Stimulated activated CD8-positive, alpha-beta memory T cell treated with anti-CD3 and anti-CD28 coated beads, Interleukin-7, amount 100 ng/mL, for 48 hours (primary cell): ENCODE data around the gene EFNA1.

ENCODE experiments used
- DNase-seq, 2 donors: peaks; one replicate each; pipeline ENCODE4 v3.0.0-alpha.2; 2020; ENCODE audit warnings: low read depth in 1 of 2; ENCODE audit errors: extremely low read depth in 1 of 2

The EFNA1 gene

DNA sequence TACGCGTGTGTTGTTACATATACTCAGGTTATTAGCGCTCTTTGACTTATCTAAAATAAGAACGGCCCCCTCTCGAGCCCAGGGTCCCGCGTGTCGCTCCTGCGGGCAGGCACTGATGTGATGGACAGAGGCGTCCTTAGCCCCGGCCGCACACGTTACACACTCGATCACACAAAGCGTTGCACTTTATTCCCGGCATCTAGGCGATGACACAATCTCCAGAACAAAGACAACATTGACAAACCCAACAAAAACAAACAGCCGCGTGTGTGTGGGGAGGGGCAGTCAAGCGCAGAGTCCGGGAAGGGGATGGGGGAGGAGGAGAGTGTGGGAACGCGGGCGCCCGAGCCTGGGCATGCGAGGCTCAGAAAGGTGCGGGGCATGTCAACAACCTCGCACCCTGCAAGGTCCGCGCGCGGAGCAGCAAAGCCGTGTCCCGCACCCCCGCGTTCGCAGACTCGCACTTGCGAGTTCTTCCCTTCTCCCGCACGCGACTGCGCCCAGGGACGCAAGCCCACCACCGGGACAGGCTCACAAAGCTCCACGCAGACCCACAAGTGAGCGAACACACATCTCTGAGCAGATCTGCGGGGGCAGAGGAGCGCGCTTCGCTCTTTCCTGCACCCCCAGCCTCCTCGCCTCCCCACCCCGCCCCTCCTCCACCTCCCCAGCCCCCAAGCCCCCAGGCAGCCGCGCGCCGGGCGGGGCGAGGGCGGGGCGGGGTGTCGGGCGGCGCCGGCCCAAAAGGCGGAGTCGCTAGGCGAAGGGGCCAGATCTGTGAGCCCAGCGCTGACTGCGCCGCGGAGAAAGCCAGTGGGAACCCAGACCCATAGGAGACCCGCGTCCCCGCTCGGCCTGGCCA lies at the start of gene EFNA1:
Gene EFNA1, plus strand, starts transcription at position 772 of the 862 bp plus-strand sequence. CDS start 102 bp downstream, outside the sequence.
- DNase-seq: peak in 1 of 2 donors; percentile 17

DNA sequence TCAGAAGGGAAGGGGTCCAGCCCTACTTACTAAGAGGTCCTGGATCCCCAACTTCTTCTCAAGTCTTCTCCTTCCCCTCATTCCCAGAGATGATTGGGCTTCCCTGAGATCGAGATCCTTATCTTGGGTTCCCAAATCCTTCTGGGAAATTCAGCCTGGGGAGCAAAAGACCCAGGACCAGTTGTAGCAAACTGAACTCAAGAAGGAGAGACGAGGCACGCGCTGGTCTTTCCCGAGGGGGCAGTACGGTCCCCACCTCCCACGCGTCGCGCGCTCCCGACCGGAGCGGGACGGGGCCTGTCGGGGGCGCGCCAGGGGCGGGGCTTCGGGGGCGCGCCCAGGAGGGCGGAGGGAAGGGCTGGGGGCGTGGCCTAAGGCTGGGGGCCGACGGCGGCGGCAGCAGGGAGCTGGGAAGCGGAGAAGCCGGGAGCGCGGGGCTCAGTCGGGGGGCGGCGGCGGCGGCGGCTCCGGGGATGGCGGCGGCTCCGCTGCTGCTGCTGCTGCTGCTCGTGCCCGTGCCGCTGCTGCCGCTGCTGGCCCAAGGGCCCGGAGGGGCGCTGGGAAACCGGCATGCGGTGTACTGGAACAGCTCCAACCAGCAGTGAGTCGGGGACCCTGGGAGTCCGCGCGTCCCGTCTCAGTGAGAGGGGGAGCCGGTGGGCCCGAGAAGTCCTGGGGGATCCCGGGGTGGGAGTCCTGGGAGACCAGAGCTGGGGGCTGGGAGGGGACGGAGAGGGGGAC lies 49.0 kb upstream of the EFNA1 start, which contains the start of gene EFNA3:
Gene EFNA3, plus strand, starts transcription at position 369 of the 741 bp plus-strand sequence. Its CDS starts 105 bp downstream, at position 474.
- DNase-seq: no peak

- no peak for DNase-seq
Observed at GRCh38 chr1:155079210-155079486, 48.5 kb upstream of the EFNA1 start.

- no peak for DNase-seq
Observed at GRCh38 chr1:155079487-155080311, 48.0 kb upstream of the EFNA1 start.

GRCh38 chr1:155080312-155081228 lies 47.1 kb upstream of the EFNA1 start:
- no peak for DNase-seq

- no peak for DNase-seq
Observed at GRCh38 chr1:155081472-155082300, 46.0 kb upstream of the EFNA1 start.

GRCh38 chr1:155082301-155083051 lies 45.2 kb upstream of the EFNA1 start:
- DNase-seq: no peak

DNA sequence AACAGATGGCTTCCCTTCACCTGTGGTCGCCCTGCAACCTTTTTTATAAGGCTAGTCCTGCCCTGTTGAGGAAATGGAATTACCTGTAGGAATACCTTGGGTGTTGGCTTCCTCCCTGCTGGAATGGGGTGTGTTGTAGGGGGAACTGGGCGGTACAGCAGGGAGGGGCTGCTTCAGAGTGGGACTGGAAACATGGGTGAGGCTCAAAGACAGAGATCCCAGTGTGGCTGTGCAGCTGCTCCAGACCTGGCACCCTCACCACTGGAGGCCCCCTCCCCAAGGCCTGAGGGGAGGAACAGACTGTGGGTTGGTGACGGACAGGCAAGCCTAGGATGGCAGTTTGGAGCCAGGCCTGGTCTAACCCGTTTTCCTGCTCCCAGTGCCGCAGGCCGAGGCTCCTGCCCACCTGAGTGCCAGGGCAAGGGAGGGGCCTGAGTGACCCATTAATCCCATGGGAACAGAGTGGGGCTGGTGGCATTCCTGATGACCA lies 44.6 kb upstream of the EFNA1 start:
- DNase-seq: no peak

DNA sequence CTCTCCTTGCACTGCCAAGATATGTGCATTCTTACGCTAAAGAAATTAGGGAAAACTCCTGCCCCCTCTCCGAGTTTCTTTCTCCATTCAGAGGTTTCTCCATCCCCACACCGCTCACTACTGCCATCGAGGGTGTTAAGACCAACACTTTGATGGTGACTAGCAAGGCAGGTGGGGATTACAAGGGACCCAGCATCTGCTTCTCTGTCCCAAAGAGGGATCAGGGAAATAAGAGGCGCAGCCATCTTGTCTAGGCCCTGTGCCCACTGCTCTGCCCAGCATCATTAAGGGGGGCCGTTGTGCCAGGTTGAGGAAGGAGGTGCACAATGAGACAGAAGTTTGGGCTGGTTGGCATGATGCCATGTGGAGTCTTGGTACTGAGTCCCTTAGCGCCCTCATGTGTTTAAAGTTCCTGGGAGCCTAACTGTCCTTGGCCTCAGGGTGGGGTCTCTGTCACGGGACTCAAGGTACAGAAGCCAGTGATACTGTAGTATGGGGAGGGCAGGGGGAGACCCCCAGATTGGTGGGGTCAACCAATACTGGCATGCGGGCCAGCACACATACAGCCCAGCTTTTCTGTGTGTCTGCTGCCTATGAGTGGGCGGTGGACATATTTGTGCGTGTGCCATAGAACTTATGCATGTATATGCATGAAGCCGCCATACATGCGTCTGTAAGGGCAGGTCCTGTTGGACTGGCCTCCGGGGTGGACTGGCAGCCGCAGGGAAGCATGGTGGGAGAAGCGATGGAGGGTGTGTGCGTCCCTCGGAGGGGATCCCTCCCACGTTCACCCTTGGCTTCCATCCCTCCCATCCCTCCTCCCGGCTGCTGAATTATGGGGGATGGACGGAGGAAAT lies 43.6 kb upstream of the EFNA1 start:
- DNase-seq: no peak

DNA sequence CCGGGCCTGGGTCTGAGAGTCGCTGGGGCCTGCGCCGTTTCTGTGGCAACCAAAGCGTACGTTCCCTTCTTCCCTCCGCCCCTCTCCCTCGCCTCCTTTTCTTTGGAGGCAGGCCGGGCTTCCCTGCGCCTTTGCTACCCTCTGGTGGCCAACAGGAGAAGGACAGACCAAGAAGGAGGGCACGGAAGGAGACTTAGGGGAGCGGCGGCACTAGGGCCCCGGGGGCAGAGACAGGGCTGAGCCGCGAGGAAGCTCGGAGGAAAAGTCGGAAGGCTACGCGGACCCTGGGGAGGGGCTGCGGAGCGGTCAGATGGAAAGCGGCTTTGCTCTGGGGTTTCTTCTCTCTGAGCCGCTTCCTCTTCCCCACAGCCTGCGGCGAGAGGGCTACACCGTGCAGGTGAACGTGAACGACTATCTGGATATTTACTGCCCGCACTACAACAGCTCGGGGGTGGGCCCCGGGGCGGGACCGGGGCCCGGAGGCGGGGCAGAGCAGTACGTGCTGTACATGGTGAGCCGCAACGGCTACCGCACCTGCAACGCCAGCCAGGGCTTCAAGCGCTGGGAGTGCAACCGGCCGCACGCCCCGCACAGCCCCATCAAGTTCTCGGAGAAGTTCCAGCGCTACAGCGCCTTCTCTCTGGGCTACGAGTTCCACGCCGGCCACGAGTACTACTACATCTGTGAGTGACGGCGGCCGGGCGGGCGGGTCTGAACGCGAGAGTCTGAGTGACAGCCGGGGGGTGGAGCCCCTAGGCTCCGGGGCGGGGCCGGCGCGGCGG lies 42.8 kb upstream of the EFNA1 start:
- DNase-seq: peak; percentile 75 to 87

- peak in 1 of 2 donors; percentile 76 for DNase-seq
Observed at GRCh38 chr1:155085504-155086127, 42.1 kb upstream of the EFNA1 start.

DNA sequence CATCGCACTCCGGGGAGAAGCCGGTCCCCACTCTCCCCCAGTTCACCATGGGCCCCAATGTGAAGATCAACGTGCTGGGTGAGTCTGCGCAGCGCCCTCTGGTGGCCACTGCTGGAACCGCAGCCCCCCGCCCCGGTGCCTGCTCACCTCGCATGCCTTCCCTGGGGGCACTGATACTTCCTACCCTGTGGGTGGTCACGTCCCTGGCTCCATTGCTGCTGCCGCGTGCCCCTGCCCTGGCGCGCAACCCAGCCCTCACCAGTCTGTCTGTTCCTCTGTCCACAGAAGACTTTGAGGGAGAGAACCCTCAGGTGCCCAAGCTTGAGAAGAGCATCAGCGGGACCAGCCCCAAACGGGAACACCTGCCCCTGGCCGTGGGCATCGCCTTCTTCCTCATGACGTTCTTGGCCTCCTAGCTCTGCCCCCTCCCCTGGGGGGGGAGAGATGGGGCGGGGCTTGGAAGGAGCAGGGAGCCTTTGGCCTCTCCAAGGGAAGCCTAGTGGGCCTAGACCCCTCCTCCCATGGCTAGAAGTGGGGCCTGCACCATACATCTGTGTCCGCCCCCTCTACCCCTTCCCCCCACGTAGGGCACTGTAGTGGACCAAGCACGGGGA lies 41.4 kb upstream of the EFNA1 start:
- DNase-seq: peak; percentile 60 to 64

DNA sequence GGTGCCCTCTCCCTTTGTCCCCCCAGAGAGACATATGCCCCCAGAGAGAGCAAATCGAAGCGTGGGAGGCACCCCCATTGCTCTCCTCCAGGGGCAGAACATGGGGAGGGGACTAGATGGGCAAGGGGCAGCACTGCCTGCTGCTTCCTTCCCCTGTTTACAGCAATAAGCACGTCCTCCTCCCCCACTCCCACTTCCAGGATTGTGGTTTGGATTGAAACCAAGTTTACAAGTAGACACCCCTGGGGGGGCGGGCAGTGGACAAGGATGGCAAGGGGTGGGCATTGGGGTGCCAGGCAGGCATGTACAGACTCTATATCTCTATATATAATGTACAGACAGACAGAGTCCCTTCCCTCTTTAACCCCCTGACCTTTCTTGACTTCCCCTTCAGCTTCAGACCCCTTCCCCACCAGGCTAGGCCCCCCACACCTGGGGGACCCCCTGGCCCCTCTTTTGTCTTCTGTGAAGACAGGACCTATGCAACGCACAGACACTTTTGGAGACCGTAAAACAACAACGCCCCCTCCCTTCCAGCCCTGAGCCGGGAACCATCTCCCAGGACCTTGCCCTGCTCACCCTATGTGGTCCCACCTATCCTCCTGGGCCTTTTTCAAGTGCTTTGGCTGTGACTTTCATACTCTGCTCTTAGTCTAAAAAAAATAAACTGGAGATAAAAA lies 40.7 kb upstream of the EFNA1 start:
- DNase-seq: no peak

DNA sequence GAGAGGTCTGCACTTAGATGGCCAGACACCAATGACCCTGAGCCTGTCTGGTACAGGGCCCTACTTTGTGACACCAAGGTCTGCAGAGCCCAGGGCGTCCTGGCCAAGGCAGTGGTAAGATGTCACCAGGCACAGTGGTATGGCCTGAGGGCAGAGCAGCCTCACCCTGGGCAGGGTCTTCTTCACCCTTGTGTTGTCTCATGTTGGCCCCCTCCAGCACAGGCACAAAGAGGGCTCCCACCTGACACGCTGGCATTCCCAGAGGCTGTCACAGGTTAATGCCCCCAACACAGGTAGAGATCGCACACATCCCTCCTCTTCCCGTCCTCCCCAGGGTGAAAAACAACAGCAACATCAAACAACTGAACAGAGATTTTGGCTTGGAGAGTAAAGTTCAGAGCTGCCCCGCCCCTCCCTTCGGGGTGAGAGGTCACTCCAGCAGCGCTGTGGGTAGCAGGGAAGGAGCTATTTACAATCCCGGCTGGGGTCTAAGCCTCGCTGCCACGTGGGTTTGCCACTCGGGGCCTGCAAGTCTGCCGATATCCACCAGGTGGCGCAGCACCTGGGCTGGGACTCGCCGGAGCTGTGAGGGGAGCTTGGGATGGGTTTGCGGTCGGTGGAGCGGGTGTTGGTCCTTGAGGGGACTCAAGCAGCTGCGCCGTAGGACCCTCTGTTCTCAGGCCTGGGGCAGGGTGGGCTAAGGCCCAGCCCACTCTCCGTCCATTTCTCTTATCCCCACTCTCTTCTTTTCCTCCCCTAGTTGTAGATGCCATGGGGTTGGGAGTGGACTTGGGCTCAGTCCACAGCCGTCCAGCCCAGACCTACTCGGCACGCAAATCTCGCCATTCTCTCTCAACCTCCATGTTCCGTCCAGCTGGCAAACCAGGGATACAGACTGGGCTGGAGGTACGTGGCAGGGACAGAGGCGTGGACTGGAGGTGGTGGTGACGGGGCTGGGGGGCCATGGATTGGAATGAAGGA lies 36.3 kb upstream of the EFNA1 start:
- DNase-seq: peak; percentile 58 to 62
